Measurements from ENCODE around the gene GRIN3B.

Gene GRIN3B

GRCh38 chr19:991174-991931, 8.9 kb upstream of the GRIN3B start:
- DNase-seq (ENCODE audit: low read depth) = peak; percentile 37

DNA sequence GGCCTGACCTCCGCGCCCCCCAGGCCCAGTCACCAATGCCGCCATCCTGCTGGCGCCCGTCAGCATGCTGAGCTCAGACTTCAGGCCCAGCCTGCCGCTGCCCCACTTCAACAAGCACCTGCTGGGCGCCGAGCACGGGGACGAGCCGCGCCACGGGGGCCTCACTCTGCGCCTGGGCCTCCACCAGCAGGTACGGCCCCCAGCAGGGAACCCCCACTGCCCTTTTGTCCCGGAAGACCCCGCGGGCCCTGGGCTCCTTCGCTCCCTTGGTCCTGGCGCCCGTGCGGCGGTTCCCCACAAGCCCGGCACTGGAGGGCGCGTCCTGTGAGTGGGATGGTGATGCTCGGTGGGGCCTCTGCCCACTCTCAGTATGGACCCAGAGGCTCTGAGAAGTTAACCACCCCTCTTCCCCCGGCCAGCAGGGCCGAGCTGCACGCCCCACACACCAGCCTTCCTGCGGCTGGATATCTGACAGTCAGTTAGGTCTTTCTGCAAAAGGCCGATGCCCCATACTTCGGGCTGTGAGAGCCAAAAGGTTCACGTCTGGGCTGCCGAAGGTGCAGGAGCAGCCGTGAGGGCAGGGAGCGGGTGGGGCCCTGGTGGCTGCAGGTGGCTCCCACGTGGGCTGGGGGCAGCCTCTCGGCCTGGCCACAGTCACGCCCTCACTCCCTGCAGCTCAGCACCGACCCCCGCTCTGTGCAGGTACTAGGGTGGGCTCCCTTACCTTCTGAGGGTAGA, 8.1 kb upstream of the GRIN3B start:
- no peak for DNase-seq (ENCODE audit: low read depth)

GRCh38 chr19:992670-993055, 7.6 kb upstream of the GRIN3B start:
- no peak for DNase-seq (ENCODE audit: low read depth)

GRCh38 chr19:993361-993830, 6.8 kb upstream of the GRIN3B start:
- no peak for DNase-seq (ENCODE audit: low read depth)

DNA sequence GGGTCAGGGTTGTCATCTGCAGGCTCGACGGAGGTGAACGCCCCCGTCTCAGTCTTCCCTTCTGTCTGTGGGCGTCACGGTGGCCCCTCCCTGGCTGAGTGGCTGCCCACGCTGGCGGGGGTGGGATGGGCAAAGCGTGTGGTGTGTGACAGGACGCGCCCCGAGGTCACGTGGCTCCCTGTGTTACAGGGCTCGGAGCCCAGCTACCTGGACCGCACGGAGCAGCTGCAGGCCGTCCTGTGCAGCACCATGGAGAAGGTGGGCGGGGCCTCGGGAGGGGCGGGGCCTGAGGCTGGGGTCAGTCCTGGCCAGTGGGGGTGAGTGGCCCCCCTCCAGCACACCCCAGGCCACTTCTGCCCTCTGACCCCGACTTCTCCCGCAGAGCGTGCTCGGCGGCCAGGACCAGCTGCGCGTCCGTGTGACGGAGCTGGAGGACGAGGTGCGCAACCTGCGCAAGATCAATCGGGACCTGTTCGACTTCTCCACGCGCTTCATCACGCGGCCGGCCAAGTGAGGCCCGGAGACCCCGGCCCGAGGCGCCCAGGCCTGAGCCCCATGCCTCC, 6.3 kb upstream of the GRIN3B start:
- DNase-seq (ENCODE audit: low read depth) = no peak

GRCh38 chr19:994516-994915, 5.7 kb upstream of the GRIN3B start:
- no peak for DNase-seq (ENCODE audit: low read depth)

DNA sequence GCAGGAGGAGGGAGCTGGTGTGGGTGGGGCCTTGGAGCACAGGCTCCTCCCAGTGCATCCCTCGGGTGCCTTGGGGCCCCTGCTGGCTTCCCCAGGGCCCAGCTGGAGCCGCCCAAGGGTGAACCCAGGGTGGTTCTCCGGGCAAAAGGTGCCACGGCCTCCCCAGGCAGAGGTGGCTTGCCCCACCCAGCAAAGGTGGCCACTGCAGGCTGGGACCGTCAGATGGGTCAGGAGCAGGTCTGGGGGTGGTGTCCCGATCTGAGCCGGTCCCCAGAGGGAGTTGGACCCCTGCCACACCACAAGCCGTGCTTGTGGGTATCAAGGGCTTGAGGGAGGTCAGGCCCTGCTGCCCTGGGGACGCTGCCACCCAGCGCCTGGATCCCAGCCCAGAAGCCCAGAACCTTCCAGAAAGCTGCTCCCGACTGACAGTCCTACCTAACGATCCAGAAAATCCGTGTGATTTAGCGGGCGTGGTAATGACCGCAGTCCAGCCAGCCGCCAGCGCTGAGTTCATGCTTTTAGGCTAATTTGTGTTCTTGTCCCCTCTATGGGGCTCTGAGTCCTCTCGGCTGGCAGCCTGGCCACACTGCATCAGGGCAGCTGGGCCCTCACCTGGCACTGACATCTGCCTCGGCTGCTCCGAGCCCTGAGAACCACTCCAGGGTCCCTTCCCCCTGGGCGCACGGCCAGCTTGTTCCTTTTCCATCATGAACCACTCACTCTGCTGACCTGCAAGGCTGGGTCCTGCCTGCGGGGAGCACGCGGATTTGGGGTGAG, 5.0 kb upstream of the GRIN3B start:
- no peak for DNase-seq (ENCODE audit: low read depth)

GRCh38 chr19:996051-996838, 4.0 kb upstream of the GRIN3B start:
- peak; percentile 52 for DNase-seq (ENCODE audit: low read depth)

DNA sequence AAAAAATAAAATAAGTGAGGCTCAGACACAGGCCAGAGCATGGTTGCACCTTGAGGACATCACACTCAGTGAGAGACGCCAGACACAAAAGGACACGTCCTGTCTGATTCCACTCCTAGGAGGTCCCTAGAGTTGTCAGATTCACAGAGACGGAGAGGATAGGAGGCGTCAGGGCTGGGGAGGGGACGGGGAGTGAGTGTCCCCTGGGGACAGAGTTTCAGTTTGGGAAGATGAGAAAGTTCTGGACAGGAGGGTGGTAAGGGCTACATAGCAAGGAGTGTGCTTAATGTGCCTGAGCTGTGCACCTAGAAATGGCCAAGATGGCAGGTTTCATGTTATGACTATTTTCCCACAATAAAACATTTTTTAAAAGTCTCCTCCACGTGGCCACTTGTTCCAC, 2.2 kb upstream of the GRIN3B start:
- no peak for DNase-seq (ENCODE audit: low read depth)

- DNase-seq (ENCODE audit: low read depth) = no peak
Observed at GRCh38 chr19:999379-999719, 870 bp upstream of the GRIN3B start.

GRCh38 chr19:1000591-1001537, 645 bp downstream of the GRIN3B start:
- DNase-seq (ENCODE audit: low read depth) = no peak

DNA sequence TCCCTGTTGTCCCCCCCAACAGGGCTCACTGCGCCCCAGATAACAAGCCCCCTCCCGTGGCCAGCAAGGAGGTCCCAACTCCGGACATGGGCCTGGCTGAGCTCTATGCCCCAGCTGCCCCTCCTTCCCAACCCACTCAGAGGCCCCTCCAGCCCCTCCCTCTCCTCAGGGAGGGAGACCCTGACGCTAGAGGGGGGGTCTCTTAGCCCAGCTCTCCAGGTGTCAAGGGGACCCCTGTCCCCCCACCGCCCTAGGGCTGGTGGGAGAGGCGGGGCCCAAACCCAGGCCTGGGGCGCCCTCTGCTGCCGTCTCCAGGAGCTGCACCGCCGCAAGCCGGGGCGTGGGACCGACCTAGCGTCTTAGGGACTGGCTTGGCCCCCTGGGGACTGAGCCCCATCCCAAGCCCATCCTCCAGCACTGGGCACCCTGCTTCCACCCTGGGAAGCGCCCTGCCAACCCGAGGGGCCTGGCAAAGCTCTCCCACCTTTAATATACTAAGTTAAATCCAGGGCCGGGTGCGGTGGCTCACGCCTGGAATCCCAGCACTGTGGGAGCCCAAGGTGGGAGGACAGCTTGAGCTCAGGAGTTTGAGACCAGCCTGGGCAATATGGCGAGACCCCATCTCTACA, 1.4 kb downstream of the GRIN3B start:
- peak; percentile 69 for DNase-seq (ENCODE audit: low read depth)

GRCh38 chr19:1002600-1002999, 2.4 kb downstream of the GRIN3B start:
- no peak for DNase-seq (ENCODE audit: low read depth)

GRCh38 chr19:1003283-1003682, 3.1 kb downstream of the GRIN3B start:
- no peak for DNase-seq (ENCODE audit: low read depth)

GRCh38 chr19:1004204-1004802, 4.1 kb downstream of the GRIN3B start:
- DNase-seq (ENCODE audit: low read depth) = no peak

- no peak for DNase-seq (ENCODE audit: low read depth)
Observed at GRCh38 chr19:1004803-1005664, 4.8 kb downstream of the GRIN3B start.

- DNase-seq (ENCODE audit: low read depth) = no peak
Observed at GRCh38 chr19:1006711-1007398, 6.6 kb downstream of the GRIN3B start.
